Measurements from ENCODE around the gene LTBP1.

- TF ChIP-seq POLR2A (IDR thresholded peaks at IDR 0.05), result no peak
- TF ChIP-seq EP300 (IDR thresholded peaks at IDR 0.05), result no peak
These were observed 430.3 kb downstream of the LTBP1 start for GRCh38 chr2:33377048-33377447.

All from ovary (tissue), 1 donor.